IMR-90 (cell line): Measurements from ENCODE around the gene TBX4. TPM values are rescaled to one million over a fixed set of nuclear protein-coding genes. Genes with fewer than 3 reads are reported as not detected.

Experiments
- ATAC-seq: fragments of 200-7000 bp; cut with Tn5 transposase; 2 replicates; pipeline ENCODE4 v1.9.1; 2020; ENCODE audit warnings: low read depth, mild to moderate bottlenecking, moderate library complexity
- BruUV-seq: library from RNA; stranded (reverse); fragments of 400-500 nt; replicated peaks from 2 replicates; lab custom pipeline; 2021; lab: Mats Ljungman, UMichigan
- CTCF ChIA-PET: fragments of 300-600 bp; formaldehyde crosslinking; extraction: SDS; loops from one replicate; lab custom pipeline; 2021; ENCODE audit warnings: antibody characterized with exemption; lab: Yijun Ruan, JAX
- POLR2A ChIA-PET: fragments of 300-600 bp; sonication (Branson Sonifier 250); formaldehyde crosslinking; loops from one replicate; lab custom pipeline; 2022; ENCODE audit warnings: antibody characterized with exemption; ENCODE audit not compliant: unreplicated experiment; lab: Charles Lee
- DNase-seq: peaks from one replicate; pipeline ENCODE4 v3.0.0; 2013
- H2AFZ ChIP-seq: replicated peaks from 2 replicates; pipeline ENCODE3; 2013; ENCODE audit warnings: low read length, mild to moderate bottlenecking; ENCODE audit not compliant: poor library complexity
- H2AK5ac ChIP-seq: 2 replicates; pipeline ENCODE4 v1.6.1; 2013; ENCODE audit warnings: low read depth, low read length, inconsistent platforms
- H2AK9ac ChIP-seq: replicated peaks from 2 replicates; pipeline ENCODE3; 2013; ENCODE audit warnings: mild to moderate bottlenecking, low read depth, low read length, moderate library complexity; ENCODE audit not compliant: poor library complexity
- H2BK120ac ChIP-seq: 2 replicates; pipeline ENCODE4 v1.6.1; 2013; ENCODE audit warnings: low read depth, low read length, inconsistent platforms
- H2BK15ac ChIP-seq: 3 replicates; pipeline ENCODE4 v1.6.1; 2013; ENCODE audit warnings: low read depth, low read length, inconsistent platforms
- H2BK20ac ChIP-seq: 2 replicates; pipeline ENCODE4 v1.6.1; 2013; ENCODE audit warnings: low read depth, mild to moderate bottlenecking, inconsistent platforms, low read length, moderate library complexity
- H2BK5ac ChIP-seq: 2 replicates; pipeline ENCODE4 v1.6.1; 2013; ENCODE audit warnings: mild to moderate bottlenecking, low read depth, low read length, inconsistent platforms; ENCODE audit not compliant: poor library complexity, severe bottlenecking
- H3K14ac ChIP-seq: replicated peaks from 2 replicates; pipeline ENCODE4 v1.6.1; 2013; ENCODE audit warnings: low read depth, low read length, inconsistent platforms
- H3K18ac ChIP-seq: 2 replicates; pipeline ENCODE4 v1.6.1; 2013; ENCODE audit warnings: low read depth, low read length, control low read depth
- H3K23ac ChIP-seq: 2 replicates; pipeline ENCODE4 v1.6.1; 2013; ENCODE audit warnings: low read depth, low read length, inconsistent platforms
- H3K27ac ChIP-seq: 2 replicates; pipeline ENCODE4 v1.5.1; 2013; ENCODE audit warnings: mild to moderate bottlenecking, control low read depth, low read length; ENCODE audit not compliant: insufficient read depth
- H3K27me3 ChIP-seq: 2 replicates; pipeline ENCODE4 v1.6.1; 2013; ENCODE audit warnings: low read length; ENCODE audit not compliant: control insufficient read depth, insufficient read depth
- H3K36me3 ChIP-seq: 2 replicates; pipeline ENCODE4 v1.6.1; 2013; ENCODE audit warnings: low read length, mixed read lengths; ENCODE audit not compliant: control insufficient read depth, insufficient read depth
- H3K4ac ChIP-seq: 2 replicates; pipeline ENCODE4 v1.6.1; 2013; ENCODE audit warnings: low read depth, low read length, inconsistent platforms
- H3K4me1 ChIP-seq: 2 replicates; pipeline ENCODE4 v1.6.1; 2013; ENCODE audit warnings: low read length, mixed read lengths; ENCODE audit not compliant: control insufficient read depth, insufficient read depth
- H3K4me2 ChIP-seq: 2 replicates; pipeline ENCODE4 v1.6.1; 2013; ENCODE audit warnings: low read depth, mild to moderate bottlenecking, control low read depth, low read length, moderate library complexity
- H3K4me3 ChIP-seq: 2 replicates; pipeline ENCODE4 v1.5.1; 2013; ENCODE audit warnings: low read depth, mild to moderate bottlenecking, control low read depth, low read length, moderate library complexity; ENCODE audit not compliant: insufficient read depth
- H3K56ac ChIP-seq: 2 replicates; pipeline ENCODE4 v1.6.1; 2013; ENCODE audit warnings: low read length, inconsistent platforms; ENCODE audit not compliant: insufficient read depth; ENCODE audit errors: extremely low read depth
- H3K79me1 ChIP-seq, 2 experiments: 2 replicates each; pipeline ENCODE4 v1.6.1; 2013; ENCODE audit warnings: low read length in 2 of 2, inconsistent platforms in 1 of 2, low read depth in 1 of 2
- H3K9ac ChIP-seq: 2 replicates; pipeline ENCODE4 v1.6.1; 2013; ENCODE audit warnings: low read depth, low read length, control low read depth
- H3K9me1 ChIP-seq: 2 replicates; pipeline ENCODE4 v1.6.1; 2013; ENCODE audit warnings: low read length, inconsistent platforms; ENCODE audit not compliant: insufficient read depth
- H3K9me3 ChIP-seq: 2 replicates; pipeline ENCODE4 v1.6.1; 2013; ENCODE audit warnings: low read length; ENCODE audit not compliant: control insufficient read depth, insufficient read depth
- H4K20me1 ChIP-seq: 2 replicates; pipeline ENCODE4 v1.6.1; 2013; ENCODE audit warnings: low read length, inconsistent platforms; ENCODE audit not compliant: insufficient read depth
- H4K5ac ChIP-seq: 2 replicates; pipeline ENCODE4 v1.6.1; 2013; ENCODE audit warnings: mild to moderate bottlenecking, low read depth, low read length, control low read depth
- H4K8ac ChIP-seq, 2 experiments: 2 replicates each; pipeline ENCODE4 v1.6.1; 2013; ENCODE audit warnings: low read depth in 2 of 2, low read length in 2 of 2, control low read depth in 1 of 2, inconsistent platforms in 1 of 2
- H4K91ac ChIP-seq: 2 replicates; pipeline ENCODE4 v1.6.1; 2013; ENCODE audit warnings: low read depth, low read length, inconsistent platforms; ENCODE audit not compliant: insufficient read depth
- BHLHE40 ChIP-seq: fragments of 150-350 bp; IDR thresholded peaks from 2 replicates; pipeline ENCODE4 v1.6.1; 2016; ENCODE audit warnings: mild to moderate bottlenecking, low read depth, low read length
- CEBPB ChIP-seq: IDR thresholded peaks from 2 replicates; pipeline ENCODE4 v1.6.1; 2012; ENCODE audit warnings: low read depth, low read length, improper control_type of control experiment
- CHD1 ChIP-seq: IDR thresholded peaks from 2 replicates; pipeline ENCODE4 v1.6.1; 2012; ENCODE audit warnings: low read depth, low read length, improper control_type of control experiment
- FOS ChIP-seq: fragments of 150-350 bp; IDR thresholded peaks from 2 replicates; pipeline ENCODE4 v1.6.1; 2016; ENCODE audit warnings: low read depth, low read length
- MAFK ChIP-seq: IDR thresholded peaks from 2 replicates; pipeline ENCODE4 v1.6.1; 2012; ENCODE audit warnings: low read depth, low read length, improper control_type of control experiment
- MAZ ChIP-seq: IDR thresholded peaks from 2 replicates; pipeline ENCODE4 v1.6.1; 2012; ENCODE audit warnings: low read depth, mild to moderate bottlenecking, low read length, improper control_type of control experiment, moderate library complexity, borderline replicate concordance
- MXI1 ChIP-seq: IDR thresholded peaks from 2 replicates; pipeline ENCODE4 v1.6.1; 2012; ENCODE audit warnings: low read depth, mild to moderate bottlenecking, low read length, moderate library complexity, borderline replicate concordance
- NFE2L2 ChIP-seq: fragments of 150-350 bp; IDR thresholded peaks from 2 replicates; pipeline ENCODE4 v1.6.1; 2016; ENCODE audit warnings: low read depth, mild to moderate bottlenecking, low read length
- POLR2A ChIP-seq: IDR thresholded peaks from 2 replicates; pipeline ENCODE4 v1.6.1; 2012; ENCODE audit warnings: mild to moderate bottlenecking, low read depth, low read length
- RAD21 ChIP-seq: IDR thresholded peaks from 2 replicates; pipeline ENCODE4 v1.6.1; 2012; ENCODE audit warnings: low read length, improper control_type of control experiment
- RCOR1 ChIP-seq: IDR thresholded peaks from 2 replicates; pipeline ENCODE4 v1.6.1; 2012; ENCODE audit warnings: mild to moderate bottlenecking, low read length, improper control_type of control experiment; ENCODE audit not compliant: insufficient replicate concordance
- RFX5 ChIP-seq: IDR thresholded peaks from 2 replicates; pipeline ENCODE4 v1.8.0; 2012; ENCODE audit warnings: low read depth, mild to moderate bottlenecking, low read length, moderate library complexity
- SMC3 ChIP-seq: fragments of 150-350 bp; IDR thresholded peaks from 2 replicates; pipeline ENCODE4 v1.6.1; 2016; ENCODE audit warnings: low read depth, mild to moderate bottlenecking, antibody characterized with exemption, low read length, moderate library complexity
- WGBS, 2 experiments: methylation state at CpG; one replicate each; pipeline versions ENCODE4 v1.1.5 to v1.1.7; 2013; ENCODE audit warnings: missing lambda C conversion rate in 2 of 2; ENCODE audit not compliant: insufficient read length in 1 of 2; ENCODE audit errors: extremely low coverage in 2 of 2; 5-methylcytosine and 5-hydroxymethylcytosine counted together
- dilution Hi-C: fragments of 300-500 bp; cut with HindIII; formaldehyde crosslinking; loops from one replicate; pipeline ENCODE4 v1.14.3; 2018; ENCODE audit warnings: low sequenced_read_pairs; ENCODE audit not compliant: unreplicated experiment
- in situ Hi-C: fragments of 300-500 bp; cut with MboI; formaldehyde crosslinking; loops from 3 replicates; pipeline ENCODE4 v1.14.3; 2019; ENCODE audit warnings: low sequenced_read_pairs, inconsistent platforms, mixed read lengths
- intact Hi-C: fragments of 100-400 bp; cut with micrococcal nuclease; formaldehyde crosslinking; loops from 2 replicates; pipeline ENCODE4 v1.10.0; 2022
- polyA plus RNA-seq, 3 experiments: library from polyadenylated mRNA; depleted of rRNA; stranded (reverse); fragments of >200 nt; gene quantifications; 2 replicates each; pipeline ENCODE4 v1.2.3, GENCODE V29; 2012; ENCODE audit warnings: low replicate concordance in 1 of 3
- total RNA-seq: library from RNA; depleted of rRNA; stranded (reverse); fragments of >200 nt; gene quantifications from 2 replicates; pipeline ENCODE4 v1.2.3, GENCODE V29; 2012
- TF ChIP-seq, protein P1 (sequence below): fragments of 150-350 bp; IDR thresholded peaks from 2 replicates; pipeline ENCODE4 v1.6.1; 2016; ENCODE audit warnings: low read depth, mild to moderate bottlenecking, low read length, moderate library complexity, borderline replicate concordance
- TF ChIP-seq, protein P2 (sequence below): conservative IDR thresholded peaks from 2 replicates; pipeline ENCODE4 v1.5.1; 2012; ENCODE audit warnings: mild to moderate bottlenecking, low read depth, low read length, improper control_type of control experiment
- TF ChIP-seq, protein P3 (sequence below): fragments of 150-350 bp; IDR thresholded peaks from 2 replicates; pipeline ENCODE4 v1.6.1; 2017; ENCODE audit warnings: mild to moderate bottlenecking, antibody characterized with exemption, low read length, low read depth

Gene TBX4
- total and polyA plus RNA-seq, 2 of the 4 experiments (the other 2 are of a cell fraction): 0.05 TPM; not detected in 1

DNA sequence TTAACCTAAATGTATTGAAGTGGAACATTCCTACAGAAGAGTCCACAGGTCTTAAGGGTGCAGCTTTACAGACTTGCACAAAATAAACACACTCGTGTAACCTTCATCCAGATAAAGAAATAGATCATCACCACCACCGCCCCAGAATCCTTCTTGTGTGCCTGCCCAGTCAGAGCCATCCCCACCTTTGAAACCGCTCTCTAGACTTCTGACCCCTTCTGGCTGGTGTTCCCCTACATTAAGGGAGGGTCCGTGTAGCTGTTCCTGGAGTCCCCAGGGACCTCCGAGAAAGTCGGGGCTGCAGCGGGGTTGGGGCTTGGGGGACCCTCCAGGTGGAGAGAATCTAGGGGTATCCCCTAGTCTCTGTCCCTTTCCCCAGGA lies 9.4 kb downstream of the TBX4 start:
- no peak overlapping the region for H4K8ac ChIP-seq
- intact Hi-C loops (no loop called here), in situ Hi-C loops (no loop called here), dilution Hi-C loops (no loop called here)
- no peak for TF ChIP-seq CEBPB
- no peak for TF ChIP-seq MXI1
- TF ChIP-seq RCOR1: no peak
- no peak for TF ChIP-seq MAZ
- TF ChIP-seq CHD1: no peak
- no peak for TF ChIP-seq RAD21
- TF ChIP-seq RFX5: no peak
- no peak for TF ChIP-seq SMC3
- TF ChIP-seq, protein P1, sequence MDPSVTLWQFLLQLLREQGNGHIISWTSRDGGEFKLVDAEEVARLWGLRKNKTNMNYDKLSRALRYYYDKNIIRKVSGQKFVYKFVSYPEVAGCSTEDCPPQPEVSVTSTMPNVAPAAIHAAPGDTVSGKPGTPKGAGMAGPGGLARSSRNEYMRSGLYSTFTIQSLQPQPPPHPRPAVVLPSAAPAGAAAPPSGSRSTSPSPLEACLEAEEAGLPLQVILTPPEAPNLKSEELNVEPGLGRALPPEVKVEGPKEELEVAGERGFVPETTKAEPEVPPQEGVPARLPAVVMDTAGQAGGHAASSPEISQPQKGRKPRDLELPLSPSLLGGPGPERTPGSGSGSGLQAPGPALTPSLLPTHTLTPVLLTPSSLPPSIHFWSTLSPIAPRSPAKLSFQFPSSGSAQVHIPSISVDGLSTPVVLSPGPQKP: no peak
- TF ChIP-seq POLR2A: no peak
- no peak for TF ChIP-seq BHLHE40
- no peak for TF ChIP-seq FOS
- TF ChIP-seq, protein P2, sequence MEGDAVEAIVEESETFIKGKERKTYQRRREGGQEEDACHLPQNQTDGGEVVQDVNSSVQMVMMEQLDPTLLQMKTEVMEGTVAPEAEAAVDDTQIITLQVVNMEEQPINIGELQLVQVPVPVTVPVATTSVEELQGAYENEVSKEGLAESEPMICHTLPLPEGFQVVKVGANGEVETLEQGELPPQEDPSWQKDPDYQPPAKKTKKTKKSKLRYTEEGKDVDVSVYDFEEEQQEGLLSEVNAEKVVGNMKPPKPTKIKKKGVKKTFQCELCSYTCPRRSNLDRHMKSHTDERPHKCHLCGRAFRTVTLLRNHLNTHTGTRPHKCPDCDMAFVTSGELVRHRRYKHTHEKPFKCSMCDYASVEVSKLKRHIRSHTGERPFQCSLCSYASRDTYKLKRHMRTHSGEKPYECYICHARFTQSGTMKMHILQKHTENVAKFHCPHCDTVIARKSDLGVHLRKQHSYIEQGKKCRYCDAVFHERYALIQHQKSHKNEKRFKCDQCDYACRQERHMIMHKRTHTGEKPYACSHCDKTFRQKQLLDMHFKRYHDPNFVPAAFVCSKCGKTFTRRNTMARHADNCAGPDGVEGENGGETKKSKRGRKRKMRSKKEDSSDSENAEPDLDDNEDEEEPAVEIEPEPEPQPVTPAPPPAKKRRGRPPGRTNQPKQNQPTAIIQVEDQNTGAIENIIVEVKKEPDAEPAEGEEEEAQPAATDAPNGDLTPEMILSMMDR: no peak
- TF ChIP-seq NFE2L2: no peak
- TF ChIP-seq, protein P3, sequence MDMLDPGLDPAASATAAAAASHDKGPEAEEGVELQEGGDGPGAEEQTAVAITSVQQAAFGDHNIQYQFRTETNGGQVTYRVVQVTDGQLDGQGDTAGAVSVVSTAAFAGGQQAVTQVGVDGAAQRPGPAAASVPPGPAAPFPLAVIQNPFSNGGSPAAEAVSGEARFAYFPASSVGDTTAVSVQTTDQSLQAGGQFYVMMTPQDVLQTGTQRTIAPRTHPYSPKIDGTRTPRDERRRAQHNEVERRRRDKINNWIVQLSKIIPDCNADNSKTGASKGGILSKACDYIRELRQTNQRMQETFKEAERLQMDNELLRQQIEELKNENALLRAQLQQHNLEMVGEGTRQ: no peak
- TF ChIP-seq MAFK: no peak
- H3K4me1 ChIP-seq: peaks cover 4% of the 10 kb centered on the region
- peaks cover 70% of the 10 kb centered on the region for H3K27me3 ChIP-seq
- no peak overlapping the region for H2BK5ac ChIP-seq
- H3K56ac ChIP-seq: no peak overlapping the region
- H3K9me1 ChIP-seq: no peaks in the 10 kb centered on the region; the same call in 1 of the 2 replicates
- no peak overlapping the region for H4K5ac ChIP-seq
- H3K4ac ChIP-seq: no peak overlapping the region
- H4K20me1 ChIP-seq: no peaks in the 10 kb centered on the region
- H3K36me3 ChIP-seq: no peaks in the 10 kb centered on the region
- H2BK15ac ChIP-seq: no peak overlapping the region
- no TSS peak for BruUV-seq
- no peak overlapping the region for H2BK20ac ChIP-seq
- no peak overlapping the region for H3K23ac ChIP-seq
- ChIA-PET POLR2A (no interaction called here), CTCF (interaction anchor here (0.6 to 1.0 kb wide), 3 partner anchors 89 to 368 kb away, joined by 3 read pairs; no protein-coding TSS in a partner anchor)
- DNase-seq (no peak), ATAC-seq (peak; percentile 22)
- peaks cover 12% of the 10 kb centered on the region for H3K9me3 ChIP-seq
- peak overlapping the region; percentile 89 for H3K4me2 ChIP-seq
- no peak overlapping the region for H3K27ac ChIP-seq
- no peak overlapping the region for H2AK9ac ChIP-seq
- no peak overlapping the region for H3K18ac ChIP-seq
- no peaks in the 10 kb centered on the region for H3K79me1 ChIP-seq
- H2AFZ ChIP-seq: no peak overlapping the region
- H3K14ac ChIP-seq: no peak overlapping the region
- H3K4me3 ChIP-seq: no peak overlapping the region
- no peak overlapping the region for H2AK5ac ChIP-seq
- H2BK120ac ChIP-seq: no peak overlapping the region
- H4K91ac ChIP-seq: no peak overlapping the region
- H3K9ac ChIP-seq: no peak overlapping the region
- no CpG with 5 or more reads among the region's 7 CpGs for WGBS, 2 experiments
